SK-N-MC (cell line): ENCODE data around the gene SLC9A9.

Experiments used
- EZH2 ChIP-seq: fragments of 200-600 bp; sonication (generic); IDR thresholded peaks from one replicate; pipeline ENCODE4 v1.6.1; 2017; ENCODE audit warnings: antibody characterized with exemption
- FOXP2 ChIP-seq: optimal IDR thresholded peaks from 2 replicates; pipeline ENCODE3; 2011; ENCODE audit warnings: mild to moderate bottlenecking, moderate library complexity; ENCODE audit not compliant: insufficient read depth; ENCODE audit errors: extremely low read length, control extremely low read depth
- POLR2AphosphoS5 ChIP-seq: IDR thresholded peaks from 2 replicates; pipeline ENCODE4 v1.6.1; 2012; ENCODE audit warnings: mild to moderate bottlenecking, low read depth, low read length, borderline replicate concordance

- no peak for TF ChIP-seq EZH2
- no peak for TF ChIP-seq POLR2AphosphoS5
- no peak for TF ChIP-seq FOXP2
Measured at GRCh38 chr3:143441516-143442171, 406.6 kb downstream of the SLC9A9 start.
